ENCODE results near the gene PAIP1. TPM values are rescaled to one million over a fixed set of nuclear protein-coding genes. Genes with fewer than 3 reads are reported as not detected.

Gene PAIP1
- polyA plus RNA-seq, 3 donors: 31.4 to 49.2 (median 41.0) TPM

DNA sequence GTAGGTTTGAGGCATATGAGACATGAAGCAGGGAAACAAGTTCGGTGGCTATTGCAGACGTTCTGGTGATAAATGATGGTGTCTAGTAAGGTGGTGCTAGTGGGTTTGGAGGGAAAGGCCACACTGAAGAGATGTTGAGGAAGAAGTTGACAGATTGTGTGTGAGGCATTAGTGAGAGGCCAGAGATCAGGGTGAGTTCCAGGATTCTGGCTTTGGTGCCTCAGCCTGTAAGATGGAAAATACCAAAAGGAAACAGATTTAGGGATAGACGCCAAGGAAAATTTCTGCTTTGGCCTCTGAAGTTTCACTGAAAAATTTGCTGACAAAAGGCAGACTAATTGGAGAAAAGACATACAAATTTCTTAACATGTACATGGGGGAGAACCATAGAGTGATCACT is 6.4 kb upstream of the PAIP1 start:
- DNase-seq: no peak
- Mint-ChIP-seq H3K9me3 (peaks cover 0 to 2% (median 0%) of the 10 kb centered on the region in 7 donors), H3K4me1 (no peaks in the 10 kb centered on the region), H3K4me3 (no peak overlapping the region), H3K27me3 (ENCODE audit: low read depth in 3 of 3) (peaks cover 1 to 7% (median 2%) of the 10 kb centered on the region in 3 donors), H3K36me3 (no peaks in the 10 kb centered on the region), H3K27ac (peak overlapping the region in 1 of 7 donors; percentile 3)
- TF ChIP-seq, protein P1, sequence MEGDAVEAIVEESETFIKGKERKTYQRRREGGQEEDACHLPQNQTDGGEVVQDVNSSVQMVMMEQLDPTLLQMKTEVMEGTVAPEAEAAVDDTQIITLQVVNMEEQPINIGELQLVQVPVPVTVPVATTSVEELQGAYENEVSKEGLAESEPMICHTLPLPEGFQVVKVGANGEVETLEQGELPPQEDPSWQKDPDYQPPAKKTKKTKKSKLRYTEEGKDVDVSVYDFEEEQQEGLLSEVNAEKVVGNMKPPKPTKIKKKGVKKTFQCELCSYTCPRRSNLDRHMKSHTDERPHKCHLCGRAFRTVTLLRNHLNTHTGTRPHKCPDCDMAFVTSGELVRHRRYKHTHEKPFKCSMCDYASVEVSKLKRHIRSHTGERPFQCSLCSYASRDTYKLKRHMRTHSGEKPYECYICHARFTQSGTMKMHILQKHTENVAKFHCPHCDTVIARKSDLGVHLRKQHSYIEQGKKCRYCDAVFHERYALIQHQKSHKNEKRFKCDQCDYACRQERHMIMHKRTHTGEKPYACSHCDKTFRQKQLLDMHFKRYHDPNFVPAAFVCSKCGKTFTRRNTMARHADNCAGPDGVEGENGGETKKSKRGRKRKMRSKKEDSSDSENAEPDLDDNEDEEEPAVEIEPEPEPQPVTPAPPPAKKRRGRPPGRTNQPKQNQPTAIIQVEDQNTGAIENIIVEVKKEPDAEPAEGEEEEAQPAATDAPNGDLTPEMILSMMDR (IDR thresholded peaks at IDR 0.05): no peak
- Histone ChIP-seq H3K36me3 (replicated peaks in 1 of 2; ENCODE audit: control insufficient read depth in 1 of 2, insufficient read depth in 2 of 2, low read length in 2 of 2) (no peaks in the 10 kb centered on the region), H3K9ac (ENCODE audit: insufficient read depth, low read length, poor library complexity, severe bottlenecking) (no peak overlapping the region), H4K20me1 (ENCODE audit: insufficient read depth, low read length) (no peaks in the 10 kb centered on the region), H3K4me2 (replicated peaks; ENCODE audit: extremely low read depth, low read length, poor library complexity, severe bottlenecking) (no peak overlapping the region), H3K4me1 (ENCODE audit: control insufficient read depth in 1 of 2, insufficient read depth in 2 of 2, low read length in 2 of 2) (no peaks in the 10 kb centered on the region), H2AFZ (ENCODE audit: insufficient read depth, low read depth, low read length, poor library complexity, severe bottlenecking) (no peak overlapping the region), H3K9me3 (replicated peaks in 1 of 2; ENCODE audit: control insufficient read depth in 1 of 2, insufficient read depth in 1 of 2, low read length in 2 of 2) (no peaks in the 10 kb centered on the region), H3K27ac (ENCODE audit: low read depth in 1 of 2, low read length in 2 of 2) (no peak overlapping the region), H3K79me2 (ENCODE audit: insufficient read depth, low read length) (no peaks in the 10 kb centered on the region), H3K4me3 (replicated peaks in 1 of 3; ENCODE audit: low read depth in 2 of 3, low read length in 3 of 3) (no peak overlapping the region), H3K27me3 (ENCODE audit: control insufficient read depth in 2 of 2, insufficient read depth in 2 of 2, low read length in 2 of 2) (peaks cover 0 to 2% of the 10 kb centered on the region in 2 donors)
- intact Hi-C loops (cut with micrococcal nuclease): no loop called here
- WGBS (ENCODE audit: insufficient coverage): 95% methylated on average over 2 of the region's 3 CpGs

GRCh38 chr5:43561356-43561755 is 4.5 kb upstream of the PAIP1 start:
- H3K27me3 Mint-ChIP-seq (ENCODE audit: low read depth in 3 of 3): peaks cover 2 to 7% (median 3%) of the 10 kb centered on the region in 3 donors

More at GRCh38 chr5:43561356-43561755, 4.5 kb upstream of the PAIP1 start:
- Histone ChIP-seq H4K20me1 (ENCODE audit: insufficient read depth, low read length) (no peaks in the 10 kb centered on the region), H2AFZ (ENCODE audit: insufficient read depth, low read depth, low read length, poor library complexity, severe bottlenecking) (no peak overlapping the region), H3K4me1 (ENCODE audit: control insufficient read depth in 1 of 2, insufficient read depth in 2 of 2, low read length in 2 of 2) (peaks cover 6 to 8% of the 10 kb centered on the region in 2 donors), H3K27me3 (ENCODE audit: control insufficient read depth in 2 of 2, insufficient read depth in 2 of 2, low read length in 2 of 2) (peaks cover 0 to 2% of the 10 kb centered on the region in 2 donors), H3K79me2 (ENCODE audit: insufficient read depth, low read length) (peaks cover 5% of the 10 kb centered on the region), H3K4me3 (replicated peaks in 1 of 3; ENCODE audit: low read depth in 2 of 3, low read length in 3 of 3) (no peak overlapping the region), H3K4me2 (replicated peaks; ENCODE audit: extremely low read depth, low read length, poor library complexity, severe bottlenecking) (no peak overlapping the region), H3K9ac (ENCODE audit: insufficient read depth, low read length, poor library complexity, severe bottlenecking) (no peak overlapping the region), H3K9me3 (replicated peaks in 1 of 2; ENCODE audit: control insufficient read depth in 1 of 2, insufficient read depth in 1 of 2, low read length in 2 of 2) (no peaks in the 10 kb centered on the region), H3K36me3 (replicated peaks in 1 of 2; ENCODE audit: control insufficient read depth in 1 of 2, insufficient read depth in 2 of 2, low read length in 2 of 2) (no peaks in the 10 kb centered on the region), H3K27ac (ENCODE audit: low read depth in 1 of 2, low read length in 2 of 2) (no peak overlapping the region)
- DNase-seq: no peak
- Mint-ChIP-seq H3K27ac (no peak overlapping the region), H3K4me1 (peaks cover 8% of the 10 kb centered on the region), H3K4me3 (no peak overlapping the region), H3K9me3 (peaks cover 0 to 2% (median 0%) of the 10 kb centered on the region in 7 donors), H3K36me3 (no peaks in the 10 kb centered on the region)
- TF ChIP-seq, protein P1 (IDR thresholded peaks at IDR 0.05): no peak
- intact Hi-C loops (cut with micrococcal nuclease): no loop called here
